PFSK-1 (cell line): ENCODE results near the gene ADAM17.

Experiments
- FOXP2 ChIP-seq: optimal IDR thresholded peaks from 2 replicates; pipeline ENCODE3; 2011; ENCODE audit warnings: borderline replicate concordance, control low read depth, inconsistent platforms; ENCODE audit not compliant: insufficient read depth; ENCODE audit errors: extremely low read length, extremely low read depth
- POLR2AphosphoS5 ChIP-seq: IDR thresholded peaks from 2 replicates; pipeline ENCODE4 v1.6.1; 2012; ENCODE audit warnings: low read depth, mild to moderate bottlenecking, control low read depth, low read length, moderate library complexity
- REST ChIP-seq, 2 experiments: IDR thresholded peaks; 2 replicates each; pipeline versions ENCODE4 v1.6.1 to v1.8.0; 2011 to 2012; ENCODE audit warnings: low read depth in 2 of 2, low read length in 2 of 2, control low read depth in 1 of 2, inconsistent platforms in 1 of 2, mild to moderate bottlenecking in 1 of 2, moderate library complexity in 1 of 2; ENCODE audit not compliant: insufficient read depth in 1 of 2
- SIN3A ChIP-seq: IDR thresholded peaks from 2 replicates; pipeline ENCODE4 v1.6.1; 2012; ENCODE audit warnings: mild to moderate bottlenecking, low read length, moderate library complexity, borderline replicate concordance; ENCODE audit not compliant: insufficient read depth
- TAF1 ChIP-seq: IDR thresholded peaks from 2 replicates; pipeline ENCODE4 v1.6.1; 2012; ENCODE audit warnings: low read length, control low read depth, borderline replicate concordance; ENCODE audit not compliant: insufficient read depth

GRCh38 chr2:9602412-9602811 lies 46.8 kb upstream of the ADAM17 start:
- TF ChIP-seq REST (IDR thresholded peaks at IDR 0.05; ENCODE audit: insufficient read depth in 1 of 2, low read depth in 2 of 2, low read length in 2 of 2) (no peak), POLR2AphosphoS5 (no peak), SIN3A (no peak), TAF1 (no peak), FOXP2 (no peak)
